SHP77 treated with DMSO at 0.1 percent for 48 hours (cell line): ENCODE measurements around the gene TMEM45A.

Experiments used
- DNase-seq: peaks from one replicate; lab custom pipeline; 2025; lab: John Stamatoyannopoulos, UW

The TMEM45A gene

DNA sequence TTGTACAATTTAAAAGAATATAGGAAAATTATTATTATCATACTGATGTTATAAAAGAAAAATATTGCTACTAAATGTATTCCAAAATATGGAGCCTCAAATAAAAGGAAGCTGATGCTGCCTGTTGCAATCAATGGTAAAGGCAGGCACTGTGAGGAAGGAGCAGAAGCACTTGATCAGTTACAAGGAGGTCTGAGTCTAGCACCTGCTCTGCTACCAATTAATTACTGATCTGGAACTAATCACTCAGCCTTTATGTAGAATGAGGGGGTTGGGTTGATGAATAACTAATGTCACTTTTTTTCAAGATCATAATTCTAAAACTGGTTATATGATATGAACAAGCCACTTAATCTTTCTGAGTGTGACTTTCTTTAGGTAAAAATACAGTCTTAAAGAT lies 122.5 kb downstream of the TMEM45A start:
- no peak for DNase-seq

DNA sequence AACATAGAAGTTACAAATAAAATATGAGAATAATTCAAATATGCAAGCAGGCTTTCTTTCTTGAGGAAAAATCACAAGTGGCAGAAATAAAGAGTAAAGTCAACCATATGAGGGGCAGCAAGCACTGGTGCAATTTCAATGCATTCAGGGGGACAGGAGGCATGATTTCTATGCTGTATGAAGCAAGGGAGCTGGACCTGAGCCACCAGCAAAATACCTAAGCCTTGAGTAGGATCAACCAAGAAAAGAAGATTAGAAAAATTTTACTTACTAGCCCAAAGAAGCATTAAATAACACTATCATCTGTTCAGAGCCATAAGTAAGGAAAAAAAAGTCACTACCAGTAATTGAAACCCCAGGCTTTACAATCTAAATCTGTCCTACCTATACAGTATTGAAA lies 123.3 kb downstream of the TMEM45A start:
- no peak for DNase-seq

DNA sequence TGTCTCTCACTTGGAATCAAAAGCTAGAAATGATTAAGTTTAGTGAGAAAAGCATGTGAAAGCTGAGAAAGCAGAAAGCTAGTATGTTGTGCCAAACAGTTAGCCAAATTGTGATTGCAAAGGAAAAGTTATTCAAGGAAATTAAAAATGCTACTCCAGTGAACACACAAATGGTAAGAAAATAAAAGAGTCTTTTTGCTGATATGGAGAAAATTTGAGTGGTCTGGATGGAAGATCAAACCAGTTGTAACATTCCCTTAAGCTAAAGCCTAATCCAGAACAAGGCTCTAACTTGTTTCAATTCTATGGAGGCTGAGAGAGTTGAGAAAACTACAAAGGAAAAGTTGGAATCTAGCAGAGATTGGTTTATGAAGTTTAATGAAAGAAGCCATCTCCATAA lies 128.8 kb downstream of the TMEM45A start:
- DNase-seq, result no peak
